Activated CD4-positive, alpha-beta T cell treated with anti-CD3 and anti-CD28 coated beads, Interleukin-2, Interleukin-6, amounts not matched to agents 100 ng/mL and 50 ng/mL, durations not matched to agents 16 hours and 8 hours (primary cell): ENCODE results near the gene ZNF524.

ENCODE experiments used
- DNase-seq: peaks from one replicate; pipeline ENCODE4 v3.0.0-alpha.2; 2020

Gene ZNF524

DNA sequence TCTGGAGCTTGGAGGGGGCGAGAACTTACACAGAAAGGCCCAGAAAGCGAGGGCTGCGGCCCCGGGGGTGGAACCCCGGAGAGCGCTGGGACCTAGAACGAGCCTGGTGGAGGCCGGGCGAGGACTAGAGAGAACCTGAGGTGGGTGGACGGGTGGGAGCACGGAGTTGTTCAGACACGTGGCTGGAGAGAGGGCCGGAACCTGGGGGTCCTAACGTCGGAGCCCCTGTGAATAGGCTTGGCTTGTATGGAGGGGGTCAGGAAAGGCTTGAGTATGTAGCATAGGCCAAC is 43.7 kb downstream of the ZNF524 start:
- no peak for DNase-seq

DNA sequence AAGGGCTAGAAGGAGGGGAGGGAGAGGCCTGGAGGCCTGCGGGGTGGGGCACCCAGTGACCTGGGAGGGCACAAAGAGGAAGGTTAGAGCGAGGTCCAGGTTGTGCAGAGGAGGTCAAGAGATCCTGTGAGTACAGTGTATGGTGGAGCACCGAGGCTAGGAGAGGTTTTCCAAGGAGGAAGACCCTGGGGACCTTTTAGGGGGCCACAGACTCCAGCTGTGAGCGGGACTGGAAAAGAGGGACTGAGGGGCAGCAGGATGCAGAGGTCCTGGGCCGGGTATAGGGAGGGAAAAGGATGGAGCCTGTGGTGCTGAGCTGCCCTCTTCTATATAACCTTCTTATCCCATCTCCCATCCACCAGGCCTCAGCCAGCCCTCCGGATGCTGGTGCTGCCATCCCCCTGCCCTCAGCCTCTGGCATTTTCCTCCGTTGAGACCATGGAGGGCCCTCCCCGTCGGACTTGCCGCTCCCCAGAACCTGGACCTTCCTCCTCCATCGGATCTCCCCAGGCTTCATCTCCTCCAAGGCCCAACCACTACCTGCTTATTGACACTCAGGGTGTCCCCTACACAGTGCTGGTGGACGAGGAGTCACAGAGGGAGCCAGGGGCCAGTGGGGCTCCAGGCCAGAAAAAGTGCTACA is 44.2 kb downstream of the ZNF524 start:
- no peak for DNase-seq

DNA sequence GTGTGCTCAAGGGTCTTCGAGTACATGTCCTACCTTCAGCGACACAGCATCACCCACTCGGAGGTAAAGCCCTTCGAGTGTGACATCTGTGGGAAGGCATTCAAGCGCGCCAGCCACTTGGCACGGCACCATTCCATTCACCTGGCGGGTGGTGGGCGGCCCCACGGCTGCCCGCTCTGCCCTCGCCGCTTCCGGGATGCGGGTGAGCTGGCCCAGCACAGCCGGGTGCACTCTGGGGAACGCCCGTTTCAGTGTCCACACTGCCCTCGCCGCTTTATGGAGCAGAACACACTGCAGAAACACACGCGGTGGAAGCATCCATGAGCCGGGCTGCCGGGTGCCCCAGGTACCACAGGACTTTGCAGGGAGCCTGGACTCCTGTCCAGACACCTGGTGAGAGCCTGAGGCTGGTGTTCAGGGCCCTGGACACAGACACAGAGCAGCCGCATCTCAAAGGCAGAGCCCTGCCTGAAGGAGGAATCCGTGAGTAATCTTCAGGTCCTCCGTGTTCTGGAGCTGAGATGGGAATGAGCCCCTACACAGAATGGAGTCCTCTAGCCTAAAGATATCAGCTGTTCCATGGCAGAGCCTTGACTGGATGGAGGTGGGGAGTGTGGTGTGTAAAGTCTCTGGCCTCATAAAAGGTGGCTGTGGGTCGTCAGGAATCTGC is 44.9 kb downstream of the ZNF524 start:
- no peak for DNase-seq

DNA sequence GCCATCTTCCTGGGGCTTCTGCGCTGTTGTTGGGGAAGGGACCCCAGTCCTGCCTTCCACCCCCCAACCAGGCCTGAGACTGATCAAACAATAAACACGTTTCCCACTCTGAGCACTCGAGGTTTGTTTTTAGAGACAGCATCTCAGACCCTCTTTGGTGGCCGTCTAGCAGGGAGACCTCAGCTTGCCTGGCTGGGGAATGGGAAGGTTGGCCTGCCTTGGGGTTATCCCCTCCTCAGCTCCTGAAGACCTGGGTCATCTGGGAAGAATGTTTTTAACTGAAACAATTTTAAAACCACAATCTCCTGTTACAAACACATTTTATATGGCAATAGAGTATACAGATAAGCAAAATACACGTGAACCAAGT is 45.4 kb downstream of the ZNF524 start:
- DNase-seq, result no peak

DNA sequence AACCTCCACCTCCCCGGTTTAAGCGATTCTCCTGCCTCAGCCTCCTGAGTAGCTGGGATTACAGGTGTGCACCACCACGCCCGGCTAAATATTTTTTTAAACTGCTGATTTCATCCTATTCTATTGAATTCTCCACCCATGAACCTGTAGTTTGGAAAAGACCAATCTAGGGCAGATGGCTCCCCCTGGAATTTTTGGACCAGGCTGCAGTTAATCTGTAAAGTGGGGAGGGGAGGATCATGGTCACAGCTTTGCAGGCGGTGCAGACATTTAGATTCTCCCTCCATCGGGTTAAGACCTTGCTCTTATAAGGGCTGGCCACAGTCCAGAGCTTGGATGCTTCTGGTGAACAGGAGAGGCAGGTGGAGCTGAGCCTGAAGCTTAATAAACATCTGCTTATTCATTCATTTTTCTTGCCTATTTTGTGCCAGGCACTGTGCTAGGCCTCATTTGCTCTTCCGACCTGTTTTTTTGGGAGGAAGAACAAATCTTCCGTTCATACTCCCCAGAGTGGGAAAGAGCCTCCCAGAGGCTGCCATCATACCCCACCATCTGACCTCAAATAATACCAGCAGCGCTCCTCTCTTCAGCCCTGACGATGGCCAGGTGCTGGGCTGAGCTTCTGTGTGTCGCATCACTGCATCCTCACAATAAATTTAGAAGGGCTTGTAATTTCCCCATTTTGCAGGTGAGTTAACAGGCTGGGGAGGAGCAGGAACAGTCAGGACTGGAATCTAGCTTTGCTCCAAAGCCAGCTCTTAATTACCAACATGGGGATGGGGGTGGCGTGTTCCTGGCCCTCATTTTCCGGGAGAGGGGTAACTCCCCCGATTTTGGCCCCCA is 47.0 kb downstream of the ZNF524 start:
- DNase-seq, result no peak

DNA sequence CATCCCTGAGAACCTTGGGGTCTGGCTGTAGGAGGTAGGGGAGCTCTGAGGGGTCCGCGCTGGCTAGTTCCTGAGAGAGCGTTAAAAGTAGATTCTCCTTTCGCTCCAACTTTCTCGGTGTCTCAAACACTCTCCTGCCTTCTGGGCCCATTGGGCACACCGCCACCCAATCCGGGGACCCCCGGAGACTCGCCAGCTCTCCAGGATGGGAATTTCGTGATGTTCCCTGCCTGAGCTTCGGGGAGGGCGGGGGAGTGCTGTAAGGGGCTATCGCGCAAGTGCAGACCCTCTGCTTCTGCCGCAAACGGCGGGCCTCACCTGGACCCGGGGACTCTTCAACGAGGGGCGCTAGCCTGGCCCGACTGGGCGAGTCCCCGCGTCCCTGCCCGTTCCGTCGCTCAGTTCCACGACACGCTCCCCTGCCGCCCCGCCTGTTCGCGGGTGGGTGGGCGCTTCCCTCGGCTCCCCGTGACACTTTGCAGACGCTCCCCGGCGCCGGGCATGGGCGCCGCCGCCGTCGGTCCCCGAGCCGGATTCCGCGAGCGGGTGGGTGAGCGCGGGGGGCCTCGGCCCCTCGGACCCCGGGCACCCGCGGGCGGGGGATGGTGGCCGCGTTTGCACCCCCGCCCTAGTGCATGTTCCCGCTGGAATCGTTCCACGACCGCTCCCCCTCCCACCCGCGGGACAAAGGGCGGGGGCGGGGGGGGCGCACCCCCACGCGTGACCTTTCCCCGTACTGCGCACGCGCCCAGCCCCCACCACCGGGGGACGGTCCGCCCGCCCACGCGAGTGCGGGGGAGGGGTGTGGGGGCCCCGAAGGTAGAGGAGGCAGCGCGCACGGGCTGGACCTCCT is 47.9 kb downstream of the ZNF524 start, which contains the start of gene CCDC106:
CCDC106 (plus strand) TSS at position 481 of the 853 bp plus-strand sequence. CDS start 835 bp downstream, outside the sequence.
- no peak for DNase-seq

DNA sequence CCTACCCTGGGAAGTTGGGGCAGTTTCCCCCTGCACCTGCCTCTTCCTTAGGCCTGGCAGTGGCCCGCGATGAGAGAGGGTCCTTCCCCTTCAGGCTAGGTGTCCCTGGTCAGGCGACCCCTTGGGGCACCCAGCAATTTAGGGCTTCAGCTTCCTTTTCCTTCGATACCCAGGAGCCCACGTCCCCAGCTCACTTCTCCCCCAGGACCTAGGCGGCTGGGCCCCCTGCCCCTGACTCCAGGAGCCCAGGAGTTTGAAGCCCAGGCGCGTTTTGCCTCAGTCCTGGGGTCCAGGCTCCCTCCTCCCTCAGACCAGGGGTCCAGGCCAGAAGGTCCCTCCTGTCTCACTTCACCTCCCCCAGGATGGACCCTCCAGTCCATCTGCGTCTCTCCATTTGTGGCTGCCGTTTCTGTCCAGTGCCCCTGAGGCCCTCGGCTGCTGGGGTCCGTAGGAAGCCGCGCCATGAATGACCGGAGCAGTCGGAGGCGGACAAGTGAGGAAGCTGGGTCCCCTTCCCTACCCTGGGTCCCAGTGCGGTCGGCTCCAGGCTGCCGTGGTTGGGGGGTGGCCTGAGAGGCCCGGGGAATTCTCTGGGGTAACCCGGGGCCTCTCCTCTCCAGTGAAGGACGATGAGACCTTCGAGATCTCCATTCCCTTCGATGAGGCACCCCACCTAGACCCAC is 48.6 kb downstream of the ZNF524 start:
- no peak for DNase-seq

DNA sequence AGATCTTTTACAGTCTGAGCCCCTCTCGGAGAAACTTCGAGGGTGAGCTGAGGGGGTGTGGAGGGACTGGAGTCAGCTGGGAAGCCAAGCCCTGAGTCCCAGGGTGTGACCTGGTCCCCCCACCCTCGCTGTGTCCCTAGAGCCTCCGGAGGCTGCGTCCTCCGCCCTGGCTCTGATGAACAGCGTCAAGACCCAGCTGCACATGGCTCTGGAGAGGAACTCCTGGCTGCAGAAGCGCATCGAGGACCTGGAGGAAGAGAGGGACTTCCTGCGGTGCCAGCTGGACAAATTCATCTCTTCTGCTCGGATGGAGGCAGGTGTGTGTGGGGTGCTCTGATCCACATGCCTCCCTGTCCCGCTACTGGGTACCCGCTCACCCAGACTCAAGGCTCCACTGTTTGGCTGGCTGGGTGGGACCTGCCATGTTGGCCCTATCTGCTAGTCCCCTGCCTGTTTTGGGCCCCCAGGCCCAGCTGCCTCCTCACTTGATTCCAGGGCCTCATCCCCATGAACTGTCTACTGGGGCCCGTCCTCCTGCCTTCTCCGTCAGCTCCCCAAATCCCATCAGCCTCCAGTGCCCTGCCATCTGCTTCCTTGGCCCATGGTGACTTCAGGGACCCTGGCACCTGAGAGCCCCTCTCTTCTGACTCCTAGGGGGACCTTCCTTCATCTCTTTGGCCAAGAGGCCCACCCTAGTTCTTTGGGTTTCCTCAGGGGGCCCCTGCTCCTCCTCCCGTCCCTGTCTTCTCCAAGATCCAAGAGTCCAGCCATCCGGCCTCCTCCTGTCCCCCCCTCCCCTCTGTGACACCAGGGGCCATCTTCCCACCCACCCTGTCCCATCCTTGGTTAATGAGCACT is 49.4 kb downstream of the ZNF524 start:
- DNase-seq, result no peak

DNA sequence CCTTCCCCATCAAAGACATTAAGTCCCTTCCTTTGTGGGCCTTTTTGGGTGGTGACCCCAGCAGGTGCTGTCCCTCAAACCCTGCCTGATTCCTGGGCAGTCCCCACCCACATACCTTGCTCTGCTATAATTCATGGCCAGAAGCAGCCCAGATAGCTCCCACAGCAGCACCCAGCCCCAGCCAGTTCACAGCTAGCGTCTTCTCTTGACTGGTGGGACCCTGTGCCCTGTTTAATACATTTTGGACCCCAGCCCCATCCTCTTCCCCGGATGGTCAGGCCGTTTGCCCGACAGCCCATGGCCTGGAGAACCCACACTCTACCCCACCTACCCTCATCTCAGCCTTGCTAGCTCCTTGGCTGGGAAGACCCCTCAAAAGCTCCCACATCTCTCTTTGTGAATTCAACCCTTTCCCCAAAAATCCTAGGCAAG is 50.1 kb downstream of the ZNF524 start:
- no peak for DNase-seq

DNA sequence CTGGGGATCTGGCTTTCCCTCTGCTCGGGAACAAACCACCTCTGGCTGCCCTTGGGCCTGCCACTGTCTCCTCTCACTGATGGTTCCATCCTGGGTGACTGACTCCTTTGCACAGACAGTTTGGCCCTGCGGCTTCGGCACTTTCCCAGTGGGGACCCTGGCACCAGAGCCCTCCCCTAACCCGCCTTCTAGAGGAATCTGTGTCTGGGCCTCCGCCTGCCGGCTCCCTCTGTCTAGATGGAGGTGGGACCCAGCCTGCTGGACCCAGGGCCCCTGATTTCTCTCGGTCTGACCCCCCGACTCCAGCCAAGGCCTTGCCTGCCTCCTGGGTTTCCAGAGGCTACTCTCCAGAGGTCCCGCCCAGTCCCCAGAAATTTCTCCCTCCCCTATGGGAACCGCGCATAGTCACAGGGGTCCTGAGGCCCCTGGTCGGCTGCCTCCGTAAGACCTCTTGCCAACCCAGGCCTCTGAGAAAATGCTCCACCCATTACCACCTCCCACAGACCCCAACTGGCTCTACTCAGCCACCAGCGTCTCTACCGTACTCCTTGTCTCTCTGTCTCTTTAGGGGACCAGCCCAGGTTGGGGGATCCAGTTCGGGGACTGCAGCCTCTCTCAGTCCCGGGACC is 50.6 kb downstream of the ZNF524 start:
- DNase-seq, result no peak

DNA sequence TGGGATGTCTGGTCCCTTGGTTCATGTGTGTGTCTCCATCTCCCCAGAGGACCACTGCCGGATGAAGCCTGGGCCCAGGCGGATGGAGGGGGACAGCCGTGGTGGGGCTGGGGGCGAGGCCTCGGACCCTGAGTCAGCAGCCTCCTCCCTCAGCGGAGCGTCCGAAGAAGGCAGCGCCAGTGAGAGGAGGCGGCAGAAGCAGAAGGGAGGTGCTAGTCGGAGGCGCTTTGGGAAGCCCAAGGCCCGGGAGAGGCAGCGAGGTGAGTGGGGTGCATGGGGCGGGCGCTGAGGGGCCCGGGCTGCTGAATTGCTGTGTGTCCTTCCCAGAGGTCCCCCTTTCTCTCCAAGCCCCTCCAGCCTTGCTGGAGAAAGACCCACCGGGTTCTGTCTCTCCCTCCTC is 51.1 kb downstream of the ZNF524 start:
- no peak for DNase-seq

DNA sequence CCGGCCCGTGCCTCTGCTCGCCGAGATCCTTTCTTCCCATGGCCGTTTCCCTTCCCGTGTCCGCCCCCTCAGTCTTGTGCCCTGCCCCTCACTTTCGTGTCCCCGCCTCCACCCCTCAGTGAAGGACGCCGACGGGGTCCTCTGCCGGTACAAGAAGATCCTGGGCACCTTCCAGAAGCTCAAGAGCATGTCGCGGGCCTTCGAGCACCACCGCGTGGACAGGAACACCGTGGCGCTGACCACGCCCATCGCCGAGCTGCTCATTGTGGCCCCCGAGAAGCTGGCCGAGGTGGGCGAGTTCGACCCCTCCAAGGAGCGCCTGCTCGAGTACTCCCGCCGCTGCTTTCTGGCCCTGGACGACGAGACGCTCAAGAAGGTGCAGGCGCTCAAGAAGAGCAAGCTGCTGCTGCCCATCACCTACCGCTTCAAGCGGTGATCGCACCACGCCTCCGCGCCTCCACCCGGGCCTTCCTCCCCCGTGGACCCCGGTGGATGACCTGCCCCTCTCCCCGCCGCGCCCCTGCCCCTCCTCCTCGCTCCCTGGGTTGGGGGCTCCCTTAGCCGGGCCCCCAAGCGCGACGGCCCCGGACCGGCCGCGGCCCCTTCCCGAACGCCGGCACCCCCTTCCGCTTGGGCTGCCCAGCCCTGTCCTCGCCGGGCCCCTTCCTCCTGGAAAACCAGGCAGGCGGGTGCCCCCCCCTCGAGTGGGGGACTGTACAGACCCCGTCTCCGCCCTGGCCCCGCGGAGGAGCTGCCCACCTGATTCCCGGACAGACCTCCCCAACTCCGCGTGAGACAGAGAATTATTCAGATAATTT is 52.4 kb downstream of the ZNF524 start:
- DNase-seq, result no peak
